PC-3 (cell line): ENCODE data around the gene CSAD. TPM values are rescaled to one million over a fixed set of nuclear protein-coding genes. Genes with fewer than 3 reads are reported as not detected.

Experiments
- ATAC-seq: fragments of 200-7000 bp; cut with Tn5 transposase; 2 replicates; pipeline ENCODE4 v1.9.1; 2020; ENCODE audit warnings: mild to moderate bottlenecking, moderate library complexity
- BruUV-seq: library from RNA; stranded (reverse); fragments of 400-500 nt; replicated peaks from 2 replicates; lab custom pipeline; 2021; lab: Mats Ljungman, UMichigan
- CTCF ChIA-PET: fragments of 300-600 bp; sonication (Branson Sonifier 250); formaldehyde crosslinking; loops from one replicate; lab custom pipeline; 2022; ENCODE audit warnings: antibody characterized with exemption; lab: Charles Lee
- POLR2A ChIA-PET: fragments of 300-600 bp; sonication (Branson Sonifier 250); formaldehyde crosslinking; loops from one replicate; lab custom pipeline; 2022; ENCODE audit warnings: antibody characterized with exemption; ENCODE audit not compliant: unreplicated experiment; lab: Charles Lee
- DNase-seq: peaks from one replicate; pipeline ENCODE4 v3.0.0-alpha.2; 2015
- H2AFZ ChIP-seq: fragments of 300-600 bp; sonication (generic); 2 replicates; pipeline ENCODE4 v1.6.0; 2016; ENCODE audit warnings: antibody characterized with exemption, low read length
- H3F3A ChIP-seq: fragments of 300-600 bp; sonication (generic); one replicate; pipeline ENCODE4 v1.6.0; 2017; ENCODE audit warnings: antibody characterized with exemption, low read length, control low read depth, mild to moderate bottlenecking; ENCODE audit not compliant: unreplicated experiment
- H3K27ac ChIP-seq: fragments of 300-600 bp; sonication (generic); 2 replicates; pipeline ENCODE4 v1.5.1; 2016; ENCODE audit warnings: mild to moderate bottlenecking, low read length
- H3K27me3 ChIP-seq: fragments of 300-600 bp; sonication (generic); 2 replicates; pipeline ENCODE4 v1.6.1; 2016; ENCODE audit warnings: low read length, mixed read lengths
- H3K36me3 ChIP-seq: fragments of 300-600 bp; sonication (generic); 2 replicates; pipeline ENCODE4 v1.6.1; 2016; ENCODE audit warnings: low read depth, mixed run types, low read length, mixed read lengths
- H3K4me1 ChIP-seq: fragments of 300-600 bp; sonication (generic); 2 replicates; pipeline ENCODE4 v1.5.1; 2016; ENCODE audit warnings: low read length; ENCODE audit not compliant: insufficient read depth
- H3K4me2 ChIP-seq: fragments of 300-600 bp; sonication (generic); 2 replicates; pipeline ENCODE4 v1.6.0; 2016; ENCODE audit warnings: low read length
- H3K4me3 ChIP-seq: fragments of 300-600 bp; sonication (generic); 2 replicates; pipeline ENCODE4 v1.5.1; 2016; ENCODE audit warnings: mild to moderate bottlenecking, low read length, mixed read lengths
- H3K79me2 ChIP-seq: fragments of 300-600 bp; sonication (generic); 2 replicates; pipeline ENCODE4 v1.6.1; 2017; ENCODE audit warnings: low read length, mixed read lengths
- H3K9ac ChIP-seq: fragments of 300-600 bp; sonication (generic); 2 replicates; pipeline ENCODE4 v1.6.0; 2016; ENCODE audit warnings: mild to moderate bottlenecking, low read length
- H3K9me2 ChIP-seq: fragments of 300-600 bp; sonication (generic); replicated peaks from 2 replicates; pipeline ENCODE4 v1.6.1; 2016; ENCODE audit warnings: mixed run types, low read length, mixed read lengths
- H3K9me3 ChIP-seq: fragments of 300-600 bp; sonication (generic); 2 replicates; pipeline ENCODE4 v1.6.1; 2016; ENCODE audit warnings: low read length, mixed read lengths
- H4K20me1 ChIP-seq: fragments of 300-600 bp; sonication (generic); 2 replicates; pipeline ENCODE4 v1.6.1; 2016; ENCODE audit warnings: low read length, mixed read lengths
- CTCF ChIP-seq: fragments of 300-600 bp; sonication (generic); conservative IDR thresholded peaks from 2 replicates; pipeline ENCODE4 v1.5.1; 2017; ENCODE audit warnings: antibody characterized with exemption, low read depth, mild to moderate bottlenecking, low read length
- EZH2 ChIP-seq: fragments of 300-600 bp; sonication (generic); IDR thresholded peaks from one replicate; pipeline ENCODE4 v1.6.1; 2017; ENCODE audit warnings: antibody characterized with exemption, mild to moderate bottlenecking, low read length; ENCODE audit not compliant: unreplicated experiment
- EZH2phosphoT487 ChIP-seq: fragments of 300-600 bp; sonication (generic); IDR thresholded peaks from 2 replicates; pipeline ENCODE4 v1.6.1; 2018; ENCODE audit warnings: mild to moderate bottlenecking, antibody characterized with exemption, low read length, borderline replicate concordance
- intact Hi-C: fragments of 100-400 bp; cut with micrococcal nuclease; formaldehyde crosslinking; loops from 2 replicates; pipeline ENCODE4 v1.9.0; 2023
- total RNA-seq: library from RNA; depleted of rRNA; stranded (reverse); fragments of >200 nt; gene quantifications from 2 replicates; pipeline ENCODE4 v1.2.3, GENCODE V29; 2014

CSAD gene
- total RNA-seq, 1 experiment from 2014 or later, result 21.5 TPM

GRCh38 chr12:53147181-53147580 lies 33.5 kb downstream of the CSAD start:
- BruUV-seq, result no TSS peak
- H4K20me1 ChIP-seq, result no peaks in the 10 kb centered on the region
- no peaks in the 10 kb centered on the region for H3K9me3 ChIP-seq
- no peak for DNase-seq
- H3F3A ChIP-seq, result no peaks in the 10 kb centered on the region
- ChIA-PET POLR2A (no interaction called here), CTCF (no interaction called here)
- H3K9ac ChIP-seq, result no peak overlapping the region
- H3K4me3 ChIP-seq, result no peak overlapping the region
- no peak for ATAC-seq
- H3K4me2 ChIP-seq, result no peak overlapping the region
- intact Hi-C loops, result no loop called here
- H2AFZ ChIP-seq, result no peak overlapping the region
- H3K36me3 ChIP-seq, result no peaks in the 10 kb centered on the region
- H3K9me2 ChIP-seq, result no peaks in the 10 kb centered on the region
- H3K27ac ChIP-seq, result no peak overlapping the region
- no peaks in the 10 kb centered on the region for H3K4me1 ChIP-seq
- no peaks in the 10 kb centered on the region for H3K27me3 ChIP-seq
- H3K79me2 ChIP-seq, result no peaks in the 10 kb centered on the region
- no peak for TF ChIP-seq CTCF
- no peak for TF ChIP-seq EZH2phosphoT487
- no peak for TF ChIP-seq EZH2

DNA sequence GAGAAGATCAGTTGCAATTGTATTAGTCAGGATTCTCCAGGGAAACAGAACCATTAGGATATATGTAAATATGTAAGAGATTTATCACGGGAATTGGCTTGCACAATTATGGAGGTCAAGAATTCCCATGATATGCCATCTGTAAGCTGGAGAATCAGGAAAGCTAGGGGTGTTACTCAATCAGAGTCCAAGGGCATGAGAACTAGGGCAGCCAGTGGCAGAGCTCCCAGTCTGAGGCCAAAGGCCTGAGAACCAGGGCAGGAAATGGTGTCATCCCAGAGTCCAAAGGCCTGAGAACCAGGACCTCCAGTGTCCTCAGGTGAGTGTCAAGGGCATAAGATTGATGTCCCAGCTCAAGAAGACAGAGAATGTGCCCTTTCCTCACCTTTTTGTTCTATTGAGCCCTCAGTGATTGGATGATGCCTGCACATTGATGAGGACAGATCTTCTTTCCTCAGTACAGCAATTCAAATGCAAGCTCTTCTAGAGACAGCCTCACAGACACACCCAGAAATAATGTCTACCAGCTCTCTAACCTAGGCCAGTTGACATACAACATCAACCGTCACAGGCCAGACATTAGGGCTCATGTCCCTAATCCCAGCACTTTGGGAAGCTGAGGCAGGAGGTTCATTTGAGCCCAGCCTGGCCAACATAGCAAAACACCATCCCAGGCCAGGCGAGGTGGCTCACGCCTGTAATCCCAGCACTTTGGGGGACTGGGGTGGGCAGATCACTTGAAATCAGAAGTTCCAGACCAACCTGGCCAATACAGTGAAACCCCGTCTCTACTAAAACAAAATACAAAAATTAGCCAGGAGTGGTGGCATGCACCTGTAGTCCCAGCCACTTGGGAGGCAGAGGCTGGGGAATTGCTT lies 35.1 kb downstream of the CSAD start:
- Histone ChIP-seq H3K27me3 (no peaks in the 10 kb centered on the region), H3K4me3 (no peak overlapping the region), H3K9me3 (no peaks in the 10 kb centered on the region), H3K4me2 (no peak overlapping the region), H2AFZ (no peak overlapping the region), H3K9me2 (no peaks in the 10 kb centered on the region), H3K36me3 (no peaks in the 10 kb centered on the region), H3K9ac (no peak overlapping the region), H3F3A (no peaks in the 10 kb centered on the region), H3K79me2 (no peaks in the 10 kb centered on the region), H3K4me1 (no peaks in the 10 kb centered on the region), H3K27ac (no peak overlapping the region), H4K20me1 (no peaks in the 10 kb centered on the region)
- ATAC-seq (no peak), DNase-seq (no peak)
- intact Hi-C loops, result no loop called here
- TF ChIP-seq CTCF (no peak), EZH2phosphoT487 (no peak), EZH2 (no peak)
- no TSS peak for BruUV-seq
- ChIA-PET POLR2A (no interaction called here), CTCF (interaction anchor here (0.5 to 1.0 kb wide), 2 partner anchors 79 to 176 kb away, joined by 3 read pairs; partner anchors contain the start of gene AAAS)

DNA sequence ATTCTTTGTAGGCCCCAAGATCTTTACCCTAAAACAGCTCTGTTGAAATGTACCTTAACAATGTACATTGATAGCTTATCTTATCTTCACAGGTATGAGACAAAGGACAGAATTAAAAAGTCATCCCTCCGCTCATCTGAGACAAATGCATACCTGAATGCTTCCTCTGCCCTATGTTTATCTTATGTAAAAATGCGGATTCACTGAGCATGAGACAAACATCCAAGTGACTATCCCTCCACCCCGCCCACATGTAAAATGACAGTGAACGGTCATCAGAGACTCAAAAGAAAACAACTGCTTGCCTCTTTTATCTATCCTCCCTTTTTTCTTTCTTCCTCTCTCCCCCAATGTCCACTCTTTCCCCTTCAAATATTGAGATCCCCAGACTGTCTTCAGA lies 37.4 kb downstream of the CSAD start:
- no TSS peak for BruUV-seq
- no peak overlapping the region for H2AFZ ChIP-seq

More for the DNA sequence above, 37.4 kb downstream of the CSAD start:
- intact Hi-C loops, result no loop called here
- H3K79me2 ChIP-seq, result no peaks in the 10 kb centered on the region
- no peak overlapping the region for H3K27ac ChIP-seq
- ChIA-PET POLR2A (no interaction called here), CTCF (no interaction called here)
- H3K36me3 ChIP-seq, result no peaks in the 10 kb centered on the region
- H3K4me1 ChIP-seq, result no peaks in the 10 kb centered on the region
- TF ChIP-seq EZH2phosphoT487, result no peak
- ATAC-seq (no peak), DNase-seq (no peak)
- H3K9me3 ChIP-seq, result no peaks in the 10 kb centered on the region
- H3K9me2 ChIP-seq, result no peaks in the 10 kb centered on the region
- no peak overlapping the region for H3K9ac ChIP-seq
- no peak overlapping the region for H3K4me2 ChIP-seq
- H3K4me3 ChIP-seq, result no peak overlapping the region
- H3K27me3 ChIP-seq, result no peaks in the 10 kb centered on the region
- H4K20me1 ChIP-seq, result no peaks in the 10 kb centered on the region
- H3F3A ChIP-seq, result no peaks in the 10 kb centered on the region
